ENCODE results near the gene ALG8.

Gene ALG8

GRCh38 chr11:78138694-78139421 is 568 bp downstream of the ALG8 start:
- TF ChIP-seq CTCF (IDR thresholded peaks at IDR 0.05) = no peak

- TF ChIP-seq CTCF (IDR thresholded peaks at IDR 0.05) = no peak
Observed at GRCh38 chr11:78138291-78138690, 1.1 kb downstream of the ALG8 start.

- no peak for TF ChIP-seq CTCF (IDR thresholded peaks at IDR 0.05)
Observed at GRCh38 chr11:78132475-78132874, 7.0 kb downstream of the ALG8 start.

GRCh38 chr11:78131956-78132355 is 7.5 kb downstream of the ALG8 start:
- no peak for TF ChIP-seq CTCF (IDR thresholded peaks at IDR 0.05)

GRCh38 chr11:78127403-78127802 is 12.0 kb downstream of the ALG8 start:
- TF ChIP-seq CTCF (IDR thresholded peaks at IDR 0.05) = no peak

GRCh38 chr11:78112582-78113275 is 26.7 kb downstream of the ALG8 start:
- no peak for TF ChIP-seq CTCF (IDR thresholded peaks at IDR 0.05)

GRCh38 chr11:78111298-78111697 is 28.1 kb downstream of the ALG8 start:
- no peak for TF ChIP-seq CTCF (IDR thresholded peaks at IDR 0.05)
